NOMO-1 treated with DMSO at 0.1 percent for 48 hours (cell line): ENCODE data around the gene SNX9.
"Not testable (repeated sequence)": the region's sequence is repeated elsewhere in the genome, so short reads cannot be mapped to it uniquely, and the experiment has no call there.

Experiments used
- DNase-seq: peaks from one replicate; lab custom pipeline; 2025; ENCODE audit not compliant: unreplicated experiment; lab: John Stamatoyannopoulos, UW

Gene SNX9

DNA sequence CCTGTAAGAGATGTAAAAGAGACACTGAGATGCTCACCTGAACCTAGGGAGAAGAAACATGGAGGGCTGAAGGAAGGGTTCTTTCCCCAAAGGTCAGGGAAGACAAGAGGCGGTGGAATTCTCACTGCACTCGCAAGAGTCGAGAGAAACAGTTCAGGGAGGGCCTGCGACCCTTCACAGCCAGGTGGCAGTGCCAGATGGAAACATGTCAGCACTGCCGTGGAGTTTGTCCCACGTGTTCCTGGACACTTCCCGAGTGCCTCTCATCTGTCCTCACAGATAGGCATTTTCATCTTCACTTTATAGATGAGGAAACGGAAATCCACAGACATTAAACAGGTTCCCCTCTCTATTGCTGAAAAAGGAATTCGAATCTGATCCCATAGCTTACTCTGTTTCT, 88.2 kb downstream of the SNX9 start:
- DNase-seq = no peak

DNA sequence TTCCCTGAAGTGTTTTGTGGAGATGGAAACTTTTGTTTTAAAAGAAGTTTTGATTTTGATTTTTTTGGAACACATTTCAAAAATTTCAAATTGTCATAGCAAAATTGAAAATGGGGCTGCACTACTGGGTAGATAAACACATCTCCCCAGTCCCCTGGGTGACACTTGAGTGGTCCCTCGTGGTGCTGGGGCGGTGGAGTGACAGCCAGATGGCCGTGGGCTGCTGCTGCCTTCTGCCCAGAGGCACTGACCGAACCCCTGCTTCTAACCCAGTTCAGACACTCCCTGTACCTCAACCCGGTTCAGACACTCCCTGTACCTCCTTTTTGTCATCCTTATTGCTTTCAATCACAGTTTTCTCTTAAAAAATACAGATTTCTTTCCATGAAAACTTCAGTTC, 88.7 kb downstream of the SNX9 start:
- DNase-seq = no peak

DNA sequence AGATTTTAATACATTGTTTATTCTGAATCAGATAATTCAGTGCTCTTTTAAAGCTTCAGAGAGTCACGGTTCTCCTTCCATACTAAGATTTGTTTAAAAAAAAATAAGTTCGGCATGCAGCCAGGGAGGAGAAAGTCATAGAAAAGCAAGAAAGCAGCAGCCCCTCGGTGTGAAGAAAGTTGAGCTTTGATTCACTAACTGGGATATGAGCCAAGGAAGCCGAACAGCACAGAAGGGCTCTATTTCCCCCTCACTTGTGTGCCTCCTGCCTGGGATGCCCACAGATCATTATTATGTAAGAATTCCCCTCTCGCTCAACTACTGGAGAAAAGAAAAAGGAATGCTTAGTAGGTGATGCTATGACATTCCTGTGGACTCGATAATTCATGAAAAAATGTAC, 89.3 kb downstream of the SNX9 start:
- no peak for DNase-seq

DNA sequence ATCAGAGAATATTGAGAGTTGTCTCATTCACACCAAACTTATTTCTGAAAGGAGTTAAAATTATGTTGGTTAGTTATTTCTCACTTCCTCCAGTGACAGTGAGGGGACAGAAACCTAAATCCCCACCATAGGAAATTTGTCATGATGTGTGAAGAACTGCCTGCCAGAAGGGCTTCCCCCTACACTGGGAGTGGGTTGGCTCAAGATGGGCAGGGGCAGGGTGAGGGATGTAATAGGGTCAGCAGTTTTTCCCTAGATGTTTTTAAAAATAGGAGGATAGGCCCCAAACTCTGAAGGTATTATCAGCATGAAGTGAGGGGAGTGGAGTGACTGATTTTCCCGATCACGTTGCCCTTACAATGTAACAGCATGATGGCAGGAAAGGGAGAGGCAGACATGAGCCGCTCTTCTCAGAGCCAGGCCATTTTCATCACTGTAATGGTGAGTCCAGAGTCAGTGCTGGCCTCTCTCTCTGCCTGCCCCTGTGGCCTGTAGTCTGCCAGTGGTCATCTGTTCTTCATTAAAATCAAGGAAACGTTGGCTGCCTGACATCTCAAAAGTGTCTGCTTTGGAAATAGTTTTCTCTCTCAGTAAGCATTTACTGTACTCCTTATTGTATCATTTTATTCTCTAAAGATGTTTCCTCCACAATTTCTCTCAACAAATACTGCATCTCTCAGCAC, 98.8 kb downstream of the SNX9 start:
- DNase-seq = no peak

DNA sequence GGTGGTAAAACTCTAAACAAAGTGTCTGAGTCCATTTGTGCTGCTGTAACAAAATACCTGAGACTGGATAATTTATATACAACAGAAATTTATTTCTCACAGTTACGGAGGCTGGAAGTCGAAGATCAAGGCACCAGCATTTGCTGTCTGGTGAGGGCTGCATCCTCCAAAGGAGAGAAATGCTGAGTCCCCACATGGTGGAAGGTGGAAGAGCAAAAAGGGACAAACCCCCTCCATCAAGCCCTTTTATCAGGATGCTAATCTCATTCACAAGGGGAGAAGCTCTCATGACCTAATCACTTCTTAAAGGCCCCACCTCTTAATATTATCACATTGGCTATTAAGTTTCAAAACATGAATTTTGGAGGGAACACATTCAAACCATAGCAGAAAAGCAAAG, 102.7 kb downstream of the SNX9 start:
- DNase-seq = no peak

DNA sequence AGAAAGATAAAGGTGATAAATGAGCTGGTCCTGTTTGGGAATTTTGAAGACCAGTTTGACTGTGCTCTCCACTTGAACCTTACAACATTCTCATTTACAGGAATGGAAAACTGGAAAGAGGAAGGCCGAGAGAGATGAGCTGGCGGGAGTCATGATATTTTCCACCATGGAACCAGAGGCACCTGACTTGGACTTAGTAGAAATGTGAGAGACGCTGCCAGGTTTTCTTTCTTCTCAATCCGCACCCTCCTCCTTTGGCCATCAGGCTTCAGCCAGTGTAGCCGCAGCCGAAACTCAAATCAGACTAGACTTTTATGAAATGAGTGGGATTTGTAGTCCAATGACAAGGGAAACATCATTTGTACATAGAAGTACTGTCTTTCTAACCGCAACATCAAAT, 104.0 kb downstream of the SNX9 start:
- no peak for DNase-seq

DNA sequence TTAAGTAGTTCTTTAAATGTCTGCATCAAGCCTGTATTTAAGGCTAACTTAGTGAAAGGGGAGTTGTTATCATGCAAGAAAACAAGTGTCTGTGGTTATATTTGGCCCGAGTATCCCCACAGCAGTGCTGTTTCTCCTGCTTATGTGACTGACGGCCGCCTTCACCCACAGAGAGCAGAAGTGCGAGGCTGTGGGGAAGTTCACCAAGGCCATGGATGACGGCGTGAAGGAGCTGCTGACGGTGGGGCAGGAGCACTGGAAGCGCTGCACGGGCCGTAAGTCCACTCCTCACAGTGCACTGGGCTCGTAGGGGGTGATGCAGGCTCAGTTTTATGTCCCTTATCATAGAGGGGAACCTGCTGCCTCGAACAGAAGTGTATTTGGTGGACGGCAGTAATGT, 105.4 kb downstream of the SNX9 start:
- no peak for DNase-seq

DNA sequence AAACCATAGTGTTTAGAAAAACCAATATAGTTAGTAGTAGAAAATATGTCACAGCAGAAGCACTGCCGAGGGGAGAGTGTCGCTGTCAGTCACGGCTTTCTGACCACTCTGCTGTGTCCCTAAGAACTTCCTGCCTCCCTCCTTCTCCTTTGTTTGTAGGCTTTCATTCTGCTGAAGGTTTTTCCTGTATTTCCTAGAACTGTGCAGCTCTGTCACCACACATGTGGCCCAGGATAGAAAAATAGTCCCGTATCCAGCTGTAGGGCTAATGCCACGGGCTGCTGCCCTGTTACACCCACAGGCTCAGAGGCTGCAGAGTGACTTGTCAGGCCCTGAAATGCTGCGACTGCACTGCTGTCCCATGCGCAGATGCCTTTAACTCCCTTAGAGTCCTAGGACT, 106.0 kb downstream of the SNX9 start:
- no peak for DNase-seq

DNA sequence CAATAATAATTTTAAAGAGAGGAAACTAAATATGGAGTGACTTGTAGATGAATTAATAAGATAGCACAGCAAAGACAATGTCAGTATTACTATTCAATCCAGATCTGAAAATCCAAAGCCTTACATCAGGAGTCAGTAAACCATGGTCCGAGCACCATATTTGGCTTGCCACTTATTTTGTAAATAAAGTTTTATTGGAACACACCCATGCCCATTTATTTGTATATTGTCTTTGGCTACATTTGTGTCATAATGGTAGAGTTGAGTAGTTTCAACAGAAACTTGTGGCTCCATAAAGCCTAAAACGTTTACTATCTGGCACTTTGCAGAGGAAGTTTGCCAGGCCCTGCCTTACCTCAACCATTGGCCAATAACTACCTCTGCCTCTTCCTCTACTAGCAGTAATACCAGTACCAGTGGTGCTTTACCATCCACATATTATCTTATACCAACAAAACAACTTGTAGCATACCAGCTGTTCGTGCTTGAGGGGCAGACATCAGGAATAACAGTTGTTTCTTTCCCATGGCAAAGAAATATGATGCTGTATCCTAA, 106.8 kb downstream of the SNX9 start:
- DNase-seq = no peak

DNA sequence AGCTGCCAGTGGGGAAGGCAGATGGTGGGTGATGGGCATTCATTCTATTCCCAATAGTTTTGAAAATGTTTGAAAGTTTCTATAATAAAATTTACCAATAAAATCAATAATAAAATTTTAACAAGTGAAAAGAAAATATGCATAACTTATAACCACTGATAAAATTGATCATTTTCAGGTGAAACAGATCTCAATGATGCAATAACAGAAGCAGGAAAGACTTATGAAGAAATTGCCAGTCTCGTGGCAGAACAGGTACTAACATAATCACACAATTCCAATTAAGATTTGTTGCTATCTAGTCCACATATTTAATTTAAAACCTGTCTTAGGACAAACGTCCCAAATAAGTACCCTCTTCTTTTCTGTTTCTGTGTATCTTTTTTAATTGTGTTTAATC, 112.7 kb downstream of the SNX9 start:
- DNase-seq = no peak

DNA sequence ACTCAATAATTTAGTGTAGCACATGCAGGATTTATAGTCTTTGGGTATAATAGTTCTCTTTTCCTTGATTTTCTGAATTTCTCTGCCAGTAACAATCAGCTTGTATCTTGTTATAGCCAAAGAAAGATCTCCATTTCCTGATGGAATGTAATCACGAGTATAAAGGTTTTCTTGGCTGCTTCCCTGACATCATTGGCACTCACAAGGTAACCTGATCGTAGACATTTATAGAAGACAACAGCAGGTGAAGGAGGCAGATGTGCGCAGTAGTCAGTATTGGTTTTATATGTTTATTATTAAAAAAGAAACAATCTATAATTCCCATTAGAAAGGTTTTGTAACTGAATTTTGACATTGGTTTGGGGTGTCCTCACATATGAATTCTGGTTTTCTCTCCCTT, 114.3 kb downstream of the SNX9 start:
- DNase-seq = no peak

DNA sequence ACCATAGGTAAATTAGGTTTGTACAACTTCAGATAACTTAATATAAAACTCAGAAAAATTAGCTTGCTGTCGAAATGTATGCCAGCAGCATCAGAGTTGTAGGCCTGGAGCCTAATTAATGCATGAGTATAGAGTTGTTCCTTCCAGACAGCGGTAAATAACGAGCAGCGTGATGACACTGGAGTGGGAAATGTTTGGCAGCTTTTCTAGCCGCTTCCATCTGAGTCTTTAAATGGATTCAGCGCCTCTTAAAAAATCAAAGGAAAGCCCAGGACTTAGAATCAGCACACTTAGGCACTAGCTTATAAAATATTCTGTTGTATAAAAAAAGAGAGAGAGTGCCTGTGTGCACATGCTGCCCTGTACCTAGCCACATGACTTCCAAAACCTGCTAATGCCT, 114.9 kb downstream of the SNX9 start:
- DNase-seq = no peak

DNA sequence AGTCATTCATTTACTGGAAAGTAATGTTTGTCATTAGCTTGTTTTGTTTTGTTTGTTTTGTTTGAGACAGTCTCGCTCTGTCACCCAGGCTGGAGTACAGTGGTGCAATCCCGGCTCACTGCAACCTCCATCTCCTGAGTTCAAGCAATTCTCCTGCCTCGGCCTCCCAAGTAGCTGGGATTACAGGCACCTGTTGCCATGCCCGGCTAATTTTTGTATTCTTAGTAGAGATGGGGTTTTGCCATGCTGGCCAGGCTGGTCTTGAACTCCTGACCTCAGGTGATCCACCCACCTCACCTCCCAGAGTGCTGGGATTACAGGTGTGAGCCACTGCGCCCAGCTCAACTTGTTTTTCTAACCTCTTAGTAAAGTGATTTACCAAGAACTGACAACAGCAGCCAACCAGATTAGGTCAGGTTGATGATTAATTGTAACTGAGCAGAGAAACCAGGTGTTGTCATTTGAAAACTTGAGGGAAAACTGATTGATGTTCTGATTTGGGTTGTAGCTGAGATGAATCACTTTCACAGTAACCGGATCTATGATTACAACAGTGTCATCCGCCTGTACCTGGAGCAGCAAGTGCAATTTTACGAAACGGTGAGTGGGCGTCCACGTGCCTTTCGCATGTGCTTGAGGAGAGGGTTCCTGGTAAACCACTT, 117.5 kb downstream of the SNX9 start:
- DNase-seq = not testable (repeated sequence)

DNA sequence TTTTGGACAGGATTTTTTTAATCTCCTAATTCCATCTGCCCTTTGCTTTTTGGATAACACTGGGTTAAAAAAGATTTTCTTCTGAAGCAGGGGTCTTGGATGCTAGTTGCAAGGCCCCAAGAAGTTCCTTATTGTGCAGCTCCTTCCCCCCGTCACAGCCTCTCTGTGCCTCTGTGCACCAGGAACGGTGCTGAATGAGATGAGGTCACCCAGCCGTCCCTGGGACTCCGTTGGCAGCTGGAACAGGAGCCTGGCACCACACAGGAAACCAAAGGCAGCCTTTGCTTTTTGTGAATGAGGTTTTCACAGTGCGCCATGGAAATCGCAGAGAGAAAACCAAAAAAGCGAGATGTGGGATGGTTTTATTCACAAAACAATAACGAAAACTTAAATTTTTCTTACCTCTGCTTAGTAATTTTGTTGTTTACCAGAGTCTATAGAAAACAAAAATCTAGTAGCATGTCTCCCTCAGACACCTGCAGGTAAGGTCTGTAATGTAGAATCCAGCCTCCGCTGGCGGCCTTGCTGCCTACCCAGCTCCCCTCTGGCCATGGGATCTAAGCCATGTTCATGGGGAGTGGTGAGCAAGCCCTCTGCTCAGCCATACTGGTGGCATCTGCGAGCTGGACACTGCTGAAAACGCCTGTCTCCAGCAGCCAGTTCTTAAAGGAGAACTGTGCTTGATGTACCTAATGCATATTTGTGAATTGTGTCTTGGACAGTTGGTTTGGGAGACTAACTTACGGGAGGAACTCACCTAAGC, 118.2 kb downstream of the SNX9 start:
- no peak for DNase-seq

DNA sequence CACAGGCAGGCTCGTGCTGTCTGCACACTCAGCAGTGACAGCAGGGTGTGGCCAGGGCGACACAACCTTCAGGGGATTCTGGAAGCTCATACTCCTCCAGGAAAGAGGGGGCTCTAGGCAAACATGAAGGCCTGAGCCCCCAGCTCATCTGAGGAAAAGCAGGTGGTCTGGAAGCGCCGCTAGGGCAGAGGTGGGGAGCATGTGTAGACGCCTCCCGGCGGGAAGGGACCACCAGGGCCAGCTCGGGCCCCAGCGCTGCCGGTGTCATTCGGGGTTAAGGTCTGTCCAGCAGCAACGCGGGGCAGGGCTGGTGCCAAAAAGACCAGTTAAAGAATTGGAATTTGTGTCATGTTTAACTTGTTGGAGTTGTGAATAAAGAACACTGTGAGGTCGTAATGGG, 119.3 kb downstream of the SNX9 start:
- no peak for DNase-seq

DNA sequence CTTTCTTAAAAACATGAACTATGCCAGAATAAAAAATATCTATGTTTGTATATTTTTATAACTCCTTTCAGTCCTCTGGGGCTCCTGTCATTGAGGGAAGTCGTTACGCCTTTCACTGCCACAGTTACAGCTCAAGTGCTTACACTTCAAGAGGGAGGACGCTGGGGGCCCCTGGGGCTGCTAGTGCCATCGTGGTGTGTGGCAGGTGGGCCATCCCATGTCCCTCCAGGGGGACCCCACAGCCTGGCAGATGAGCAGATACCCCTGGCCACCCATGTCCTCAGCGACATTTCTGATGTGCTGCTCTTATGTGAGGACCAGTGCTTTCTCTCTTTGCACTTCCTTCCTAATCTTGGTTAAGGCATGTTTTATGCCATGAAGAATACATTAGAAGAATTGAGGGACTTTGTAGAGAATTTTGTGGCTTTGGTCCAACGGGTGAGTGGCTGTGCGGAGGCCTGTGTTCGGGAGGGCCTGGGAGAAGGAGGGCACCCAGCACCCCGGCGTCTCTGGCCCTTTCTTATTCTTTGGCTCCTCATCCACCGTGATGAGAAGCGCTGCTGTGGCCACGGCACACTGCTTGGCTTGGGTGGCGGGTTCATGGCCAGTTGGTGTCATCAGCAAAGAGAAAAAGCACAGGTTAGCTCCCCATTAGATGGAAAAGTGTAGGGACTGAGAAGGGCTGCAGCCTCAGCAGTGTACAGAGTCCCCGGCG, 120.4 kb downstream of the SNX9 start:
- no peak for DNase-seq

DNA sequence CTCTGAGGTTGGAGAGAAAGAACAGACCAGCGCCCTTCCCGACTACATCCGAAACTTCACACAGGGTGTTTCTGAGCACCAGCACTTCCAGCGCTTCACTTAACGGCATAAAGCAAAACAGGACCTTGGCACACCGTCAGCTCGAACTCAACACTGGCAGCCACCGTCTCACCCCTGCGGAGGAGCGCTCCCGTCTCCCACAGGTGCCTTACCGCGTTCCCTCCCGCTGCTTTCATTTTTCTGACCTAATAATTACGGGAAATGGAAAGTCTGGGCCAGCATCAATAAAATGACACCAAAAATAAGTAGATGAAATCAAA, 120.9 kb downstream of the SNX9 start:
- DNase-seq = no peak

DNA sequence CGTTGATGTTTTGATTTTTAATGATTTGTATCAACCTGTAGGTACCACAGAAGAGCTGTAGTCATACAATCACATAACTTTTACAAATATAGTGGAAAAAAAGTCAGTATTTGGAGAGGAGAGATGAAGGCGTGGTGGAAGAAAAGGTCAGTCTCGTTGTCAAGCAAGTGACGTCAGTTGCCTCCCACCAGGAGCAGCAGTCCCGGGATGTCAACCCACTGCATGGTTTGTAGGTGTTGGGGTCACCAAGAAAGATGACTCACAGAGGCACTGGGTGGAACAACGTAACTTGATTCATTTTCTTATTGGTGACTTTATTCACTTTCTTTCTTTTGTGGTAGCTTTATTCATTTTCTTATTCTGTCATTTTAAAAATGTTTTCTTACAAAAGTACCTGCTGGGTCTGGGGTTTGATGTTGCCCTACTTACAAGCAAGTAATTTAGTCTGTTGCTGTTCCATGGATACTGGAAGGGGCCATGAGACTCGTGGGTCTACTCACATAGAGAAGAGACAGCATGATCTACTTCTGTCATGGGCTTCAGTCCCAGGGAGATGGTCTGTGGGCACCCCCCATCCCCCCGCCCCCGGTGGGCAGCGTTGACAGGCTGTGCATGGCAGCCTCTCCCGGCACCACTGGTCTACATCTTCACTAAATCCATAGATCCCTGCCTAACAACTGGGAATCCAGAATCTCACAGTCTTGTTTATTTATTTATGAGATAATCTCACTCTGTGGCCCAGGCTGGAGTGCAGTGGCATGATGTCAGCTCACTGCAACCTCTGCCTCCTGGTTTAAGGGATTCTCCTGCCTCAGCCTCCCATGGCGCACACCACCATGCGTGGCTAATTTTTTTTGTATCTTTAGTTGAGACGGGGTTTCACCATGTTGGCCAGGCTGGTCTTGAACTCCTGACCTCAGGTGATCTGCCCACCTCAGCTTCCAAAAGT, 122.2 kb downstream of the SNX9 start:
- DNase-seq = no peak

DNA sequence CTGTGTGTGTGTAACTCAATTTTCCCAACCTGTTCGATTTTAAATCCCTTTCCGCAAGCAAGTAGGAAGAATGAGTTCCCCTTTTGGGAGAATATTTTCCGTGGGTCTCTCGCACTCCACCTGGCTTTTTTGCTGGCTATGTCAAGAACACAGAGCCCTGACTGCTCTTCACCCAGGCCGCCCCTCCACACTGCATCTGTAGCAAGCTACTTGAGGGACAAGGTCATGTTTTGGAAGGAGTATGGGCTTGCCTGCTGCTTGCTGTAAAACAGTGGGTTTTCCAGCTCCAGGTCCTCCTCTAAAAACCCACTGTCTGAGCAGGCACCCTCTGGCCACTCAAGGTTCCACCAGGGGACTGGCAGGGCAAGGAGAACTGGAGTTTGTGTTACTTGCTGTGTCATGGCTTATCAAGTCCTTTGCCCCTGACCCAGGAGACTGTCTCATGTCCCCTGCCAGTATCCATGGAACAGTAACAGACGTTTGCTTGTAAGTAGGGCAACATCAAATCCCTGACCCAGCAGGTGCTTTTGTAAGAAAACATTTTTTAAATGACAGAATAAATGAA, 123.1 kb downstream of the SNX9 start:
- DNase-seq = no peak

DNA sequence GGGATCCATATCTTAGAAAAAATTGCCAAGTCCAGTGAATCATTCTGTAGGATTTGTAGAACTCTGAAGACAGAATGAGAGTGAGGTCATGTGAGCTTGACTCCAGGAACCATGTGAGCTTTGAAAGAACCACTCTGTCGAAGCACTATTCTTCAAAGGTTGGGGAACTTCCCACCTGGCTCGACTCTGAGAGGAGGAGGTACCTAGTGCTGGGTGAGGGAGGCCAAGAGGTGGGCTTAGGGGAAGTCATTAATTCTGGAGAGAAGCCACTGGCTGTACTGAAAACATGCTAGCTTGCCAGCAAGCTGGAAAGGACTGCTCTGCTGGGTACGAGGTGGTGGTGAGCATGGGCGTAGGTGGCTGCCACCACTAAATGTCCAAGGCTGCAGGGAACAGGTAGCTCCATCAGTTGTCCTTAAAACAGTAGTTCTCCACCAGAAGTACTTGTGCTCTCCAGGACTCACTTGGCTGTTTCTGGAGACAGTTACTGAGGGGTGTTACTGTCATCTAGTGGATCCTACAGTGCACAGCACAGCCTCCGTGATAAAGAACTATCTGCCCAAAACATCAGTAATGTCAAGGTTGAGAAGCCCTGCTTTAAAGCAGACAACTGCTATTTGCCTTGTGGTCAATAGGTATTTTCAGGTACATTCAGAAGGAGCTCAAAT, 124.0 kb downstream of the SNX9 start:
- no peak for DNase-seq
